Kidney (tissue), 14 donors: ENCODE measurements around the gene RPS6KA4. TPM values are rescaled to one million over a fixed set of nuclear protein-coding genes. Genes with fewer than 3 reads are reported as not detected.

Source experiments
- DNase-seq, 5 donors: peaks; one replicate each; pipeline ENCODE4 v3.0.0-alpha.2; 2013 to 2020
- FAIRE-seq: peaks from 2 replicates; lab custom pipeline; 2012; peaks lifted over from hg19 to GRCh38; lab: Jason Lieb, UNC
- H3K27ac ChIP-seq, 2 donors: one replicate each; pipeline ENCODE4 v1.7.0; 2013; ENCODE audit warnings: low read depth in 2 of 2, low read length in 2 of 2, inconsistent platforms in 1 of 2
- H3K27me3 ChIP-seq: one replicate; pipeline ENCODE4 v1.7.1; 2013; ENCODE audit warnings: low read length, inconsistent platforms; ENCODE audit not compliant: control insufficient read depth, insufficient read depth
- H3K36me3 ChIP-seq, 3 donors: one replicate each; pipeline versions ENCODE4 v1.7.0 to v1.7.1; 2013; ENCODE audit warnings: low read length in 3 of 3, control low read depth in 1 of 3, inconsistent platforms in 1 of 3; ENCODE audit not compliant: insufficient read depth in 3 of 3, control insufficient read depth in 2 of 3
- H3K4me1 ChIP-seq, 3 donors: one replicate each; pipeline versions ENCODE4 v1.7.0 to v1.7.1; 2013; ENCODE audit warnings: low read length in 3 of 3, inconsistent platforms in 1 of 3, low read depth in 1 of 3; ENCODE audit not compliant: control insufficient read depth in 2 of 3, insufficient read depth in 2 of 3
- H3K4me3 ChIP-seq, 3 donors: one replicate each; pipeline versions ENCODE4 v1.7.0 to v1.8.1; 2013; ENCODE audit warnings: low read length in 3 of 3, control low read depth in 1 of 3, inconsistent platforms in 1 of 3
- H3K9ac ChIP-seq, 3 donors: one replicate each; pipeline versions ENCODE4 v1.7.0 to v1.7.1; 2013; ENCODE audit warnings: low read length in 3 of 3, control low read depth in 1 of 3, inconsistent platforms in 1 of 3
- H3K9me3 ChIP-seq, 3 donors: one replicate each; pipeline versions ENCODE4 v1.7.0 to v1.7.1; 2013; ENCODE audit warnings: low read length in 3 of 3, control low read depth in 1 of 3, inconsistent platforms in 1 of 3; ENCODE audit not compliant: control insufficient read depth in 2 of 3, insufficient read depth in 1 of 3
- CTCF ChIP-seq: IDR thresholded peaks from 3 replicates; pipeline ENCODE4 v1.5.1; 2012; ENCODE audit warnings: mild to moderate bottlenecking, moderate library complexity, borderline replicate concordance; ENCODE audit not compliant: insufficient read depth; ENCODE audit errors: extremely low read depth
- intact Hi-C: fragments of 100-400 bp; cut with DNase I; formaldehyde crosslinking; loops from one replicate; pipeline ENCODE4 v1.11.1; 2022
- polyA plus RNA-seq: library from polyadenylated mRNA; stranded (reverse); fragments of 350-450 nt; fragmentation: Illumina TruSeq; extraction: RNeasy Lipid Tissue Mini Kit (QIAGEN cat#74804); gene quantifications from one replicate; pipeline ENCODE4 v1.2.3, GENCODE V29; 2014; ENCODE audit warnings: low read depth, low replicate concordance; ENCODE audit not compliant: insufficient read depth
- total RNA-seq: library from RNA; stranded (reverse); fragmentation: NEBNext Ultra II Directional; extraction: Animal tissue kit (Norgen Biotek cat#: 25700); gene quantifications from one replicate; pipeline ENCODE4 v1.2.1, GENCODE V29; 2021
- donor health status: control.
- donor health status: control.
- donor health status: control.
- donor health status: control.
- donor health status: control.
- donor health status: DM: yes; HTN: yes; CAD: no.
- donor health status: Normal renal cell carcinoma (clear cell type).

The RPS6KA4 gene
- total and polyA plus RNA-seq, 2 donors from 2014 or later, result 13.6 to 40.2 TPM

GRCh38 chr11:64348383-64349024, 10.5 kb upstream of the RPS6KA4 start:
- DNase-seq, result no peak
- H3K9ac ChIP-seq, result no peak overlapping the region
- H3K27ac ChIP-seq, result no peak overlapping the region
- intact Hi-C loops, result no loop called here
- H3K27me3 ChIP-seq, result no peaks in the 10 kb centered on the region
- no peaks in the 10 kb centered on the region for H3K9me3 ChIP-seq
- no peak for FAIRE-seq
- no peaks in the 10 kb centered on the region for H3K36me3 ChIP-seq
- TF ChIP-seq CTCF, result no peak
- no peaks in the 10 kb centered on the region for H3K4me1 ChIP-seq
- no peak overlapping the region for H3K4me3 ChIP-seq

- Histone ChIP-seq H3K27ac (no peak overlapping the region), H3K9ac (no peak overlapping the region), H3K4me3 (no peak overlapping the region), H3K36me3 (no peaks in the 10 kb centered on the region), H3K9me3 (no peaks in the 10 kb centered on the region), H3K4me1 (no peaks in the 10 kb centered on the region), H3K27me3 (no peaks in the 10 kb centered on the region)
- TF ChIP-seq CTCF, result no peak
- intact Hi-C loops, result no loop called here
- no peak for DNase-seq
- no peak for FAIRE-seq
Measured at GRCh38 chr11:64349025-64349387, 10.0 kb upstream of the RPS6KA4 start.

GRCh38 chr11:64349404-64349803, 9.6 kb upstream of the RPS6KA4 start:
- TF ChIP-seq CTCF, result no peak
- H3K9ac ChIP-seq, result no peak overlapping the region
- DNase-seq (no peak), FAIRE-seq (no peak)
- H3K36me3 ChIP-seq, result no peaks in the 10 kb centered on the region
- no peaks in the 10 kb centered on the region for H3K27me3 ChIP-seq
- no peaks in the 10 kb centered on the region for H3K4me1 ChIP-seq
- intact Hi-C loops, result no loop called here
- no peak overlapping the region for H3K27ac ChIP-seq
- H3K9me3 ChIP-seq, result no peaks in the 10 kb centered on the region
- no peak overlapping the region for H3K4me3 ChIP-seq
